ENCODE data around the gene ZCCHC17.

DNA sequence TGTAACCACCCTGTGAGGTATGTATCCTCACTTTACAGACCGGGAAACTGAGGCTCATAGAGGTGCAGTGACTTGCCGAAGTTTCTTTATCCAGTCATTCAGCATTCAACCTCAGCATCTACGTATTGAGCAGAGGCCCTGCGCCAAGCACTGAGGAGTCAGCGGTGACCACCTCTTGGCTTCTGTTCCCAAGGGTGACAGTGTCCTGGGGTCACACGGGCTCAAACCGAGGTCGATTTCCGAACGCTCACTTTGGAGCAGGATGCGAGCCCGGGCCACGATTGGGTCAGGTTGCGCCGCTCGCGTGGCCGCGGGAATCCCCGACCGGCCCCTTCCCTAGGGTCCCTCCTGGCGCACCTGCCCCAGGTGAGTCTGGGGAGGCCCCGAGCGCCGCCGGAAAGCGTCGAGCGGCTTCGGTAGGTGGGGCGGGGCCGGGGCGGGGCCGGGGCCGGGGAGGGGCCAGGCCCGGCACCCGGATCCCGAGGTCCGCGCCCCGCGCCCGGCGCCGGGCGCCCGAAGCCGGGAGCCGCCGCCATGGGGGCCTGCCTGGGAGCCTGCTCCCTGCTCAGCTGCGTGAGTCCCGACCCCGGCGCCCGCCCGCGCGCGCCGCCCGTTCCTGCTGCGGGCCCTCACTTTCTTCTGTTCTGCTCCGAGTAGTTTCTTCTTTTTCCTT lies 116.0 kb downstream of the ZCCHC17 start, which contains the start of gene SERINC2:
- TF ChIP-seq CTCF (conservative IDR thresholded peaks at IDR 0.05; ENCODE audit: low read depth, low read length) (no peak), EZH2 (IDR thresholded peaks at IDR 0.05; ENCODE audit: borderline replicate concordance, low read depth, low read length, poor library complexity, severe bottlenecking) (no peak)
